ENCODE results near the gene PSME3IP1. TPM values are rescaled to one million over a fixed set of nuclear protein-coding genes. Genes with fewer than 3 reads are reported as not detected.

PSME3IP1 gene
- polyA plus RNA-seq, 1 donor (not counting 4 experiments of a cell fraction or from before 2014, with no cell fraction given) = 75.7 TPM

DNA sequence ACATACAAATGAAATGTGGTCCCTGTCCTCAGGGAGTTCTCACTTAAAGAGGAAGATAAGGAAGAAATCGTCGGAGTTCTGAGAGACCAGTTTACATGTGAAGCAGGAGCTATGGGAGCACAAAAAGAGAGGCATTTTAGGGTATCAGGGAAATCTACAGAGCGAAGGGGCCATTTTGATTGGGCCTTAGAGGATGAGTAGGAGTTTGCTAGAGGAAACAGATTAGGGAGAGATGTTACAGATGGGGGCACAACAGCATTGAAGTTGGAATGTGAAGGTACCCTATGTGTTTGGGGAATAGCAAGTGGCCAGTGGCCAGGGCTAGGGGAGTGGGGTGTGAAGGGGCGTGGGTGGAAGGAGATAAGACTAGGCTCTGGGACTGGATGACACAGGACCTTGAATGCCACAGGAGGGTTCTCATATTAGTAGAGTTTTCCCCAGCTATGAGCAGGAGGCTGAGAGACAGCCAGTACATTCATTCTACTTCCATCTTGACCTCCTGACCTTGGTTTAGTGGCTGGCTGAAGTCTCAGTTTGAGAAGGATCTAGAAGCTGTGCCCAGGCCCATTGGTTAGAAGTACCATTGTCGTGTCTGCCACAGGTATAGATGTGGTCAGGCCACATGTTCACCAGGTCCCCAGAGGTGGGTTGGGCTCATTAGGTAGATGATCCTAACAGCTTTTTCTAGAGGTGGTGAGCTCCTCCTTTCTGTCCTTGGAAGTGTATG, 58.6 kb downstream of the PSME3IP1 start:
- no peak overlapping the region for H3K4me2 ChIP-seq (ENCODE audit: control insufficient read depth, extremely low read depth, insufficient read depth, low read depth, low read length)
- no peaks in the 10 kb centered on the region for H3K4me1 ChIP-seq (ENCODE audit: control insufficient read depth, extremely low read depth, insufficient read depth, low read length)
- no peak overlapping the region for H2AFZ ChIP-seq (ENCODE audit: control insufficient read depth, low read length)
- no peaks in the 10 kb centered on the region for H3K79me2 ChIP-seq (ENCODE audit: control insufficient read depth, insufficient read depth, low read length)
- H3K27me3 ChIP-seq (ENCODE audit: control insufficient read depth, extremely low read depth, insufficient read depth, low read length) = no peaks in the 10 kb centered on the region
- no peaks in the 10 kb centered on the region for H3K9me3 ChIP-seq (ENCODE audit: control insufficient read depth, low read depth, low read length)
- DNase-seq (ENCODE audit: low read depth, low spot score) (no peak), FAIRE-seq (no peak)
- dilution Hi-C loops (cut with MboI; ENCODE audit: extremely low pct_ligation_motif_present, low sequenced_read_pairs) = no loop called here
- no peaks in the 10 kb centered on the region for H3K36me3 ChIP-seq (ENCODE audit: control insufficient read depth in 2 of 2, extremely low read depth in 1 of 2, insufficient read depth in 2 of 2, low read length in 2 of 2)
- no peak overlapping the region for H3K9ac ChIP-seq (ENCODE audit: control insufficient read depth, extremely low read depth, insufficient read depth, low read length)
- H3K27ac ChIP-seq (ENCODE audit: control insufficient read depth, insufficient read depth, low read length) = no peak overlapping the region
- no peak overlapping the region for H3K4me3 ChIP-seq (ENCODE audit: control insufficient read depth in 2 of 3, extremely low read depth in 1 of 3, insufficient read depth in 2 of 3, low read depth in 1 of 3, low read length in 3 of 3)
- no peaks in the 10 kb centered on the region for H4K20me1 ChIP-seq (ENCODE audit: control insufficient read depth, extremely low read depth, insufficient read depth, low read length)
- no peaks in the 10 kb centered on the region for H3K9me1 ChIP-seq (ENCODE audit: control insufficient read depth, extremely low read depth, insufficient read depth, low read length)
- TF ChIP-seq CTCF (optimal IDR thresholded peaks at IDR 0.05 in 1 of 3, IDR thresholded peaks at IDR 0.05 in 1 of 3, conservative IDR thresholded peaks at IDR 0.05 in 1 of 3; ENCODE audit: extremely low read depth in 1 of 3, insufficient read depth in 2 of 3, low read length in 3 of 3) (no peak), EZH2 (IDR thresholded peaks at IDR 0.05; ENCODE audit: low read length) (no peak)

GRCh38 chr16:57126411-57126810, 59.4 kb downstream of the PSME3IP1 start:
- Histone ChIP-seq H3K36me3 (ENCODE audit: control insufficient read depth in 2 of 2, extremely low read depth in 1 of 2, insufficient read depth in 2 of 2, low read length in 2 of 2) (peaks cover 0 to 5% of the 10 kb centered on the region in 2 experiments), H3K9me1 (ENCODE audit: control insufficient read depth, extremely low read depth, insufficient read depth, low read length) (no peaks in the 10 kb centered on the region), H3K27ac (ENCODE audit: control insufficient read depth, insufficient read depth, low read length) (no peak overlapping the region), H3K4me2 (ENCODE audit: control insufficient read depth, extremely low read depth, insufficient read depth, low read depth, low read length) (no peak overlapping the region), H3K4me3 (ENCODE audit: control insufficient read depth in 2 of 3, extremely low read depth in 1 of 3, insufficient read depth in 2 of 3, low read depth in 1 of 3, low read length in 3 of 3) (no peak overlapping the region), H3K9me3 (ENCODE audit: control insufficient read depth, low read depth, low read length) (no peaks in the 10 kb centered on the region), H2AFZ (ENCODE audit: control insufficient read depth, low read length) (no peak overlapping the region), H4K20me1 (ENCODE audit: control insufficient read depth, extremely low read depth, insufficient read depth, low read length) (no peaks in the 10 kb centered on the region), H3K27me3 (ENCODE audit: control insufficient read depth, extremely low read depth, insufficient read depth, low read length) (no peaks in the 10 kb centered on the region), H3K4me1 (ENCODE audit: control insufficient read depth, extremely low read depth, insufficient read depth, low read length) (no peaks in the 10 kb centered on the region), H3K79me2 (ENCODE audit: control insufficient read depth, insufficient read depth, low read length) (no peaks in the 10 kb centered on the region), H3K9ac (ENCODE audit: control insufficient read depth, extremely low read depth, insufficient read depth, low read length) (no peak overlapping the region)
- DNase-seq (ENCODE audit: low read depth, low spot score) (no peak), FAIRE-seq (no peak)
- TF ChIP-seq EZH2 (IDR thresholded peaks at IDR 0.05; ENCODE audit: low read length) (no peak), CTCF (optimal IDR thresholded peaks at IDR 0.05 in 1 of 3, IDR thresholded peaks at IDR 0.05 in 1 of 3, conservative IDR thresholded peaks at IDR 0.05 in 1 of 3; ENCODE audit: extremely low read depth in 1 of 3, insufficient read depth in 2 of 3, low read length in 3 of 3) (no peak)
- dilution Hi-C loops (cut with MboI; ENCODE audit: extremely low pct_ligation_motif_present, low sequenced_read_pairs) = no loop called here
